GM23338 (cell line): ENCODE data around the gene TCF3.

Source experiments
- CREB1 ChIP-seq: fragments of 250-450 bp; sonication (Bioruptor Pico); IDR thresholded peaks from 2 replicates; pipeline ENCODE4 v1.5.0; 2020; ENCODE audit warnings: low read depth, mild to moderate bottlenecking, moderate library complexity
- CTCF ChIP-seq, 2 experiments: fragments of 200-600 bp in 1 of 2; sonication (generic) in 1 of 2; conservative IDR thresholded peaks; 2 replicates each; pipeline versions ENCODE4 v1.5.1 to v1.6.1; 2016 to 2017; ENCODE audit warnings: antibody characterized with exemption in 2 of 2, low read depth in 2 of 2, mild to moderate bottlenecking in 2 of 2, moderate library complexity in 1 of 2
- EZH2 ChIP-seq: fragments of 200-600 bp; sonication (generic); IDR thresholded peaks from one replicate; pipeline ENCODE4 v1.8.0; 2017; ENCODE audit warnings: antibody characterized with exemption, mild to moderate bottlenecking, low read depth; ENCODE audit not compliant: unreplicated experiment
- POLR2AphosphoS5 ChIP-seq: IDR thresholded peaks from 2 replicates; pipeline ENCODE4 v1.6.1; 2016; ENCODE audit warnings: antibody characterized with exemption, low read depth
- REST ChIP-seq: IDR thresholded peaks from one replicate; pipeline ENCODE4 v1.6.1; 2018; ENCODE audit warnings: antibody characterized with exemption; ENCODE audit not compliant: unreplicated experiment
- ZNF114 ChIP-seq: fragments of 250-450 bp; sonication (Bioruptor Pico); IDR thresholded peaks from 2 replicates; pipeline ENCODE4 v1.5.0; 2020; ENCODE audit warnings: mild to moderate bottlenecking, moderate library complexity

GRCh38 chr19:1577090-1577928 lies 75.1 kb downstream of the TCF3 start:
- TF ChIP-seq CTCF (conservative IDR thresholded peaks at IDR 0.05; ENCODE audit: low read depth in 2 of 2): no peak
- no peak for TF ChIP-seq EZH2
- TF ChIP-seq CREB1: no peak
- no peak for TF ChIP-seq POLR2AphosphoS5
- no peak for TF ChIP-seq REST
- no peak for TF ChIP-seq ZNF114
